ENCODE results near the gene DOLK.

GRCh38 chr9:128947277-128947526 is 201 bp downstream of the DOLK start:
- TF ChIP-seq EZH2 (IDR thresholded peaks at IDR 0.05; ENCODE audit: borderline replicate concordance), result no peak
- TF ChIP-seq CTCF (IDR thresholded peaks at IDR 0.05; ENCODE audit: poor library complexity), result no peak
- TF ChIP-seq EZH2phosphoT487 (IDR thresholded peaks at IDR 0.05; ENCODE audit: low read depth, severe bottlenecking, unreplicated experiment), result no peak
